Stimulated activated CD4-positive, alpha-beta T cell treated with anti-CD3 and anti-CD28 coated beads, Interleukin-12 subunit alpha, Interleukin-12 subunit beta, amount 100 ng/mL, for 48 hours (primary cell): ENCODE results near the gene B4GALNT1.
"Not testable (repeated sequence)": the region's sequence is repeated elsewhere in the genome, so short reads cannot be mapped to it uniquely, and the experiment has no call there.

Experiments
- DNase-seq, 3 donors: peaks; one replicate each; pipeline ENCODE4 v3.0.0-alpha.2; 2020; ENCODE audit warnings: low read depth in 2 of 3, low spot score in 1 of 3

Gene B4GALNT1

GRCh38 chr12:57621497-57622292 is 11.3 kb downstream of the B4GALNT1 start:
- DNase-seq = peak in 1 of 3 donors; percentile 57

- DNase-seq = no peak
Measured at GRCh38 chr12:57620936-57621496, 12.0 kb downstream of the B4GALNT1 start.

- no peak for DNase-seq
Measured at GRCh38 chr12:57620245-57620935, 12.6 kb downstream of the B4GALNT1 start.

DNA sequence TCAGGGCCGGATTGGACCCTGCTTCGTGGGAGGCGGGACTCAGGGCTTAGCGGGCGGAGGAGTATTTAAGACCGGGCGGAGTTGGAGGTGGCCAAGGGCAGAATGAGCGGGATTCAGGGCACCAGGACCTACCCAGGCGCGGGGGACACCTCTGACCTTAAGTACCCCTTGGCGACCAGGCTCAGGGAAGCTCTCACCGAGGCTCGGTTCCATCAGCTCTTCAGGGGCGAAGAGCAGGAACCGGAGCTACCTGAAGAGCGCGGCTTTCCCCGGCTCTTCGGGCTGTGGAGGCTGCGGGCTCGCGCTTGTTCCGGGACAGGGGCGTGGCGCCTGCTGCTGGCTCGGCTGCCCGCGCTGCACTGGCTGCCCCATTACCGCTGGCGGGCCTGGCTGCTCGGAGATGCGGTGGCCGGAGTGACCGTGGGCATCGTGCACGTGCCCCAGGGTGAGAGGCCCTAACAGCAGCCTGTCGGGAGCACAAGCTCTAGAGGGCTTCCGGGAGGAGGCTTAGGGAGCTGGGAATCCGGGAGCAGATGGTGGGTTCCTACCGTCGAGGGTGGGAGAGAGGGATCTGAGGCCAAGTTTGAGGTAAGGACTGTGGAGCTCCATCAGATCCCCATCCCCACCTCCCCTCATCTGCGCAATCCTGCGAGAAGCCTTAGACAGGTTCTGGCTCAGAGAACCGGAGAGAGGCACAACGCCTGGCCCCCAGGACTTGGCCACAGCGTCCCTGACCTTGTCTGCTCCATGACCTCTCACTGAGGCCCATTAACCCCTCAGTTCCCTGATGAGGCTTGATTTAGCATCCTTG is 13.4 kb downstream of the B4GALNT1 start:
- DNase-seq = no peak

DNA sequence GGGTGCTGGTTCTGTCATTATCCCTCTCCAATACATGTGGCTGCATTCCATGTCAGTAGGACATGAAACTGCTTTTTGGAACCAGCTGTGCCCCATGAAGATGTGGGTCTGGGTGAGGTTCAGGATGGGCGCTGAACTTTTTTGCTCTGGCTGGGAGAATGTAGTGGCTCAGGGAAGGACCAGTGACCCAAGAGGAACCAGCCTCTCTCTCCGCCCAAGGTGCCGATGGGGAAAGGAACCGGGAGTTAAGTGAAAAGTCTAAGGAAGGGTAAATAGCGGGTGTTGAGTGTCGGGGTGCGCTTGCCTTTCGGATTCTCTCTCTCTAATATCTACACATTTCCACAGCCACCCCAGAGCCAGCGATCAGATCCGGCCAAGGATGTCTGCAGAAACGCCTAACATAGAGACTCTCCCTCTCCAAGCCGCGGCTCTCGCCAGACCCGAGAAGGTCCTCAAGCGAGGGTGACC is 14.0 kb downstream of the B4GALNT1 start:
- DNase-seq = no peak

DNA sequence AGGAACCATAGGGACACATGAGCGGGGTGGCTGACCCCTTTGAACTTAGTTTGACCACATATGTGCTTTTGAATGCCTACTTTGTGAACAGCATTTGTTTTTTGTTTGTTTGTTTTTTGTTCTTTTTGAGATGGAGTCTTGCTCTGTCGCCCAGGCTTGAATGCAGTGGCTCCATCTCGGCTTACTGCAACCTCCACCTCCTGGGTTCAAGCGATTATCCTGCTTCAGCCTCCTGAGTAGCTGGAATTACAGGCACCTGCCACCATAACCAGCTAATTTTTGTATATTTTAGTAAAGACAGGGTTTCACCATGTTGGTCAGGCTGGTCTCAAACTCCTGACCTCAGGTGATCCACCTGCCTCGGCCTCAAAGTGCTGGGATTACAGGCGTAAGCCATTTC is 14.6 kb downstream of the B4GALNT1 start:
- DNase-seq = not testable (repeated sequence)

DNA sequence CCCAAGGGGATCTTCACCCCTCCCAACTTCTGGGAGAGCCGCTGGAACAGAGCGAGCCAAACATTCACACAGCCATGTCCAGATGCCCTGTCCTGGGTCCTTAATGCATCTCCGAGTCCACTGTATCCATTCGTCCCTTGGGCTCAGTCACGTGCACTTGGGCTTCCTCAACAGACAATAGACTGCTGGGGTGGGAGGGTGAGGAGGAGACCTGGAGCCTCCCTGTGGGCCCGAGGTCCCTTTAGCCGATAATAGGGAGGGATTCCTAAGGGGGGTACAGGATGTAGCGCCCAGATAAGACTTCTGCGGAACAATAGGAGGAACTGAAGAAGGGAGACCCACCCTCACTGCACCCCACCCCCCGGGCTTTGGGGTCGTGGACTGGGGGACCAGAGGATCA is 15.1 kb downstream of the B4GALNT1 start:
- DNase-seq = no peak

- no peak for DNase-seq
Measured at GRCh38 chr12:57616383-57617101, 16.5 kb downstream of the B4GALNT1 start.

- DNase-seq = no peak
Measured at GRCh38 chr12:57615637-57616036, 17.4 kb downstream of the B4GALNT1 start.

- DNase-seq = no peak
Measured at GRCh38 chr12:57614948-57615500, 18.0 kb downstream of the B4GALNT1 start.

DNA sequence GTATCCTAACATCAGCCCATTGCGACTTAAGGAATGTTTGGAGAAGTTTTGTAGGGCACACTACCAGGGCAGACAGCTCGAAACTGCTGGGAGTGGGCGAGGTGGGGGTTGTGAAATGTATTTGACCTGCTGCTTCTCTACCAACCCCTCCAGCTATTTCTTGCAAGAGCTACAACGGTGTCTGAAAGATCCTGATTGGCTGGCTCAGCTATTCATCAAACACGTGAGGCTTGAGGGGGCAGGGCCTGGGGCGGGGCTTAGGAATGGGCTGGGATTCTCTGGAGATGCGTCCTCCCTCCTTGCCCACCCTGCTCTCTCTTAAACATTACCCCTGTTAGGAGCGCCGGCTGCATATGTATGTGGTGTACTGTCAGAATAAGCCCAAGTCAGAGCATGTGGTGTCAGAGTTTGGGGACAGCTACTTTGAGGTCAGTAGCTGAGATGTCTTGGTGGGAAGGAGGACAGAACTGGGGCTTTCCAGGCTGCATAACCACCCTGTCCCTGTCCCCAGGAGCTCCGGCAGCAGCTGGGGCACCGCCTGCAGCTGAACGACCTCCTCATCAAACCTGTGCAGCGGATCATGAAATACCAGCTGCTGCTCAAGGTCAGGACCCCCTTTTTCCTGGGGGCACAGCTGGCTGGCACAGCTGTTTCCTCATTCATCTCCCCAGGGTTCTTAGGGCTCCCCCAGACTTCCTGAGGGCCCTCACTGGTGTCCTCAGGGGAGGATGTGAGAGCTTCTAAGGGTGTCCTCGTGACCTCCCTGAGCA is 18.6 kb downstream of the B4GALNT1 start:
- DNase-seq = no peak

GRCh38 chr12:57613427-57614109 is 19.4 kb downstream of the B4GALNT1 start:
- no peak for DNase-seq

- DNase-seq = no peak
Measured at GRCh38 chr12:57612711-57613426, 20.1 kb downstream of the B4GALNT1 start.

DNA sequence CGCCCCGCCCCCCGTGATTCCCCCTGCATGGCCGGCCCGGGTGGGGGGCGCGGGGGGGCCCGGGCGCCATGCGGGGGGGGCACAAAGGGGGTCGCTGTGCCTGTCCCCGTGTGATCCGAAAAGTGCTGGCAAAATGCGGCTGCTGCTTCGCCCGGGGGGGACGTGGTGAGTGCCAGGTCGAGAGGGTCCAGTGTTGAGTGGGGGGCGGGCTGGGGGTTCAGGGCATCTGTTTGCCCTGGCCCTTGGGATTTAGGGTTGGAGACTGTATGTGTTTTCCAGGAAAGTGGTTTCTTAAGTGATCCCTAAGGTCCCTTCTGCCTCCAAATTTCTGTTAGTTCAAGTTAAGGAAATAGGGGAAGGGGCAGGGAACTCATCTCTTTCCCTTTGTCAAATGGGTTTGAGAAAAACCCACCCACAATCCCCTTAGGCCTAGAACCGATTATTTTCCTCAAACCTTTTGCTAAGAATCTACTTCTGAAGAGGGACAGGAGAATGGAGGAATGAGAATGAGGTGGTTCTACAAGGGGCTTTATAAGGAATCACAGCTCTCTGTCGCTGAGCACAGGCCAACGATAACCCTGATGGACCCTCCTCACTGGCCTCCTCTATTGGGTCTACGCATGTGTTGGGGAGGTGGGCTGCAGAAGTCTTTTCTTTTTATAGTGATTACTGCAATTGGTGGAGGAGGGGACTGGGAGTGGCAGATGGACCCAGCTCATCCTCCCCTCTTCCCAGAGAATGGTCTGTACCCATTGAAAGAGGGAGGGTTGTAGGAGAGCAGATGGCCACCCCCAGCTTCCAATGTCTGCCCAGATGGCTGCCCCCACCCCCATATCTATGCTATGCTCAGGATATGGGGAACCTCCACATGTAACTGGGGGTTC is 20.9 kb downstream of the B4GALNT1 start:
- no peak for DNase-seq

DNA sequence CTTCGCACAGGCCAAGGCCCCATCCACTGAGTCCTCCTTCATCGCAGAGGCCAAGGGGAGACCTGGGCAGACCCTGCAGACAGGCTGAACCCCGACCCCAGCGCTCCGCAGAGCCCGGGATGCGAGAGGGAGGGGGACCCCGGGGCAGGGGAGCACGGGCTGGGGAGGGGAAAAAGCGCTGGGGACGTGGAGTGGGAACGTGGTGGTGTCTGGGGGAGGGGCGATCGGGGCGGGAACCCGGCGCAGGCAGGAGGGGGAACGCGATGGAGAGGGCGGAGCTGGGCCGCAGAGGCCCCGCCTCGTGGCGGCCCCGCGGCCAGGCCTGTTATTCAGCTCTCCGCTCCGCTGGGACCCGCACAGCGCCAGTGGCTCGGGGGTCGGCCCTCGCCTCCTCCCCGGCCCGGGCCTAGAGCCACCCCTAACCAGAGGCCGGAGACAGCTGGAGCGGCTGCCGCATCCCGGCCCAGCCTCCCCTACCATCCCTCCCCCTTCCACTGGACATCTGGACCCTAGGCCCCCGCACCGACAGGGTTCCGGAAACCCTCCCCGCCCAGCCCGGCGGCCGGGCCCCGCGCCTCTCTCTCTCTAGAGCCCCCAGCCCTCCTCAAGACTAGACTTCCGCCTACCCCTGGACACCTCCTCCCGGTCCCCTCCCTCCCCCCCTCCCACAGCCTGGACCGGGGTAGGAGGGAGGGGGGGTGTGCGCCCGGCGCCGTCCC is 21.7 kb downstream of the B4GALNT1 start, which contains the start of gene ARHGEF25:
Gene ARHGEF25 (plus strand): TSS at position 328 of the 719 bp plus-strand sequence. CDS start 460 bp downstream, outside the sequence.
- peak in 1 of 3 donors; percentile 49 for DNase-seq

DNA sequence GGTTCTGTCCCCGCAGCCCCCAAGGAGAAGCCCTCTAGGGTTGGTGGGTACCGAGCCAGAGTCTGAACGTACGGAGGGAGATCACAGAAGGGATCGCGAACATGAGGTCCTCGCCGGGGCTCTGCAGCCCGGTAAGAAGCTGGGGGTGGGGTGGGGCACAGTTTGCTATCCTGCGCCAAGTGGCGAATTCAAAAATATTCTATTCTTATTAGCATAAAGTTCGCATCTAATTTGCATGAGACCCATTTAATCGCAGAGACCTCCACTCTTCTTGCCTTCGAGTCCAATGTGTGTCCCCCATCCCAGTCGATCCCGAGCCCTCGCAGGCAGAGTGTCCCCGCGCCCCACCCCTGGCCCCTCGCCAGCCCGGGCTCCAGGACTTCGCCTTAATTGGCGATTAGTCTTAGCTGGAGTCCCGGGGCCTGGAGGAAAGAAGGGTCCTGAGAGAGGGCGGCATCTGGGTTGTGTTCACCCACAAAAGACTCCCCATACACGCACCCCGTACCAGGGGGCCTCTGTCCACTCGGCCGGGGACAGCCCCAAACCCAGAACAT is 22.4 kb downstream of the B4GALNT1 start:
- no peak for DNase-seq
